Lower leg skin (tissue), 3 donors: ENCODE data around the gene TFG.

ENCODE experiments used
- CTCF ChIP-seq, 3 donors: fragments of 450-650 bp; IDR thresholded peaks; one replicate each; pipeline ENCODE4 v1.5.1; 2016; ENCODE audit warnings: antibody characterized with exemption in 3 of 3, mild to moderate bottlenecking in 3 of 3, moderate library complexity in 2 of 3
- POLR2A ChIP-seq, 2 donors: fragments of 450-650 bp; IDR thresholded peaks; one replicate each; pipeline ENCODE4 v1.6.1; 2016 to 2017; ENCODE audit warnings: antibody characterized with exemption in 2 of 2, mild to moderate bottlenecking in 1 of 2, moderate library complexity in 1 of 2

- TF ChIP-seq POLR2A (IDR thresholded peaks at IDR 0.05) (no peak), CTCF (IDR thresholded peaks at IDR 0.05) (no peak)
Observed at GRCh38 chr3:100697172-100697571, 12.1 kb upstream of the TFG start.
